Left ventricle myocardium inferior (tissue), 1 donor: Measurements from ENCODE around the gene KIAA0408. TPM values are rescaled to one million over a fixed set of nuclear protein-coding genes. Genes with fewer than 3 reads are reported as not detected.

Experiments
- DNase-seq: peaks from one replicate; pipeline ENCODE4 v3.0.0-alpha.2; 2020
- H3K27ac ChIP-seq: fragments of 200-600 bp; replicated peaks from 2 replicates; pipeline ENCODE4 v1.8.0; 2021
- H3K27me3 ChIP-seq: fragments of 200-600 bp; 2 replicates; pipeline ENCODE4 v1.8.0; 2021; ENCODE audit warnings: low read depth
- H3K36me3 ChIP-seq: fragments of 200-600 bp; 2 replicates; pipeline ENCODE4 v1.8.0; 2021
- H3K4me1 ChIP-seq: fragments of 200-600 bp; 2 replicates; pipeline ENCODE4 v1.8.0; 2021
- H3K4me3 ChIP-seq: fragments of 200-600 bp; 2 replicates; pipeline ENCODE4 v1.8.0; 2021; ENCODE audit warnings: mild to moderate bottlenecking, moderate library complexity
- H3K9me3 ChIP-seq: fragments of 200-600 bp; replicated peaks from 2 replicates; pipeline ENCODE4 v1.8.0; 2021
- intact Hi-C: fragments of 100-400 bp; cut with micrococcal nuclease; formaldehyde crosslinking; loops from one replicate; pipeline ENCODE4 v1.11.0; 2022
- long read RNA-seq: library from polyadenylated mRNA; unstranded; transcript quantifications from one replicate; pipeline ENCODE4 v2.0.0, GENCODE V29; 2021
- total RNA-seq: library from RNA; stranded (reverse); fragmentation: NEBNext Ultra II Directional; extraction: Animal tissue kit (Norgen Biotek cat#: 25700); gene quantifications from one replicate; pipeline ENCODE4 v1.2.1, GENCODE V29; 2021
- TF ChIP-seq, protein P1 (sequence below): fragments of 200-600 bp; IDR thresholded peaks from 2 replicates; pipeline ENCODE4 v1.8.0; 2021; ENCODE audit warnings: antibody characterized with exemption, mild to moderate bottlenecking, borderline replicate concordance
- donor health status: DM: no; HTN: yes; CAD: no; lungs with severe emphysema.

Gene KIAA0408
- total RNA-seq: 2.2 TPM
- long read RNA-seq: 0 reads

DNA sequence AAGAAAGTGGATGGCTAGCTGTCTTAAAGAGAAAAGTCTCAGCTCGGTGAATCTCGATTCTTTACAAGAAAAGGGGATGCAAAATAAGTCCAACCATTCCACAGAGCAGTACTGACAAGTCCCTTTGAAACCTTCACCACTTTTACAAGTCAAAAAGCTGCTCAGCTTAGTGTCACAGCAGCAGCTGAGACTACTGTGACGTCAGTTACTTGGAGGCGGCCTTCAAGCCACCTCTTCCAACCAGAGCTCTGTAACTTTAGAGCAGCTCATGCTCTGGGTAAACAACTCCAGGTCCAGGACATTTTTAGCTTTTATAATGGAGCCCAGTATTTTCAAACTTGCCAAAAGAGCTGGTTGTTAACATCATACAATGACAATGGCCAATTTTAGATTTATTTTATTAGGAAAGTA lies at the start of gene KIAA0408:
Gene KIAA0408, minus strand, starts transcription at position 159 of the 411 bp plus-strand sequence. CDS start 5,408 bp downstream, outside the sequence.
- peaks cover 6% of the 10 kb centered on the region for H3K4me1 ChIP-seq
- H3K27ac ChIP-seq: peak within 1 kb of the TSS; percentile 70
- H3K4me3 ChIP-seq: peak within 1 kb of the TSS; percentile 46
- no peaks in the 10 kb centered on the region for H3K27me3 ChIP-seq
- intact Hi-C loops: no loop called here
- H3K9me3 ChIP-seq: no peaks in the 10 kb centered on the region
- peak; percentile 47 for DNase-seq
- TF ChIP-seq, protein P1, sequence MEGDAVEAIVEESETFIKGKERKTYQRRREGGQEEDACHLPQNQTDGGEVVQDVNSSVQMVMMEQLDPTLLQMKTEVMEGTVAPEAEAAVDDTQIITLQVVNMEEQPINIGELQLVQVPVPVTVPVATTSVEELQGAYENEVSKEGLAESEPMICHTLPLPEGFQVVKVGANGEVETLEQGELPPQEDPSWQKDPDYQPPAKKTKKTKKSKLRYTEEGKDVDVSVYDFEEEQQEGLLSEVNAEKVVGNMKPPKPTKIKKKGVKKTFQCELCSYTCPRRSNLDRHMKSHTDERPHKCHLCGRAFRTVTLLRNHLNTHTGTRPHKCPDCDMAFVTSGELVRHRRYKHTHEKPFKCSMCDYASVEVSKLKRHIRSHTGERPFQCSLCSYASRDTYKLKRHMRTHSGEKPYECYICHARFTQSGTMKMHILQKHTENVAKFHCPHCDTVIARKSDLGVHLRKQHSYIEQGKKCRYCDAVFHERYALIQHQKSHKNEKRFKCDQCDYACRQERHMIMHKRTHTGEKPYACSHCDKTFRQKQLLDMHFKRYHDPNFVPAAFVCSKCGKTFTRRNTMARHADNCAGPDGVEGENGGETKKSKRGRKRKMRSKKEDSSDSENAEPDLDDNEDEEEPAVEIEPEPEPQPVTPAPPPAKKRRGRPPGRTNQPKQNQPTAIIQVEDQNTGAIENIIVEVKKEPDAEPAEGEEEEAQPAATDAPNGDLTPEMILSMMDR: no peak
- H3K36me3 ChIP-seq: no peaks in the 10 kb centered on the region

DNA sequence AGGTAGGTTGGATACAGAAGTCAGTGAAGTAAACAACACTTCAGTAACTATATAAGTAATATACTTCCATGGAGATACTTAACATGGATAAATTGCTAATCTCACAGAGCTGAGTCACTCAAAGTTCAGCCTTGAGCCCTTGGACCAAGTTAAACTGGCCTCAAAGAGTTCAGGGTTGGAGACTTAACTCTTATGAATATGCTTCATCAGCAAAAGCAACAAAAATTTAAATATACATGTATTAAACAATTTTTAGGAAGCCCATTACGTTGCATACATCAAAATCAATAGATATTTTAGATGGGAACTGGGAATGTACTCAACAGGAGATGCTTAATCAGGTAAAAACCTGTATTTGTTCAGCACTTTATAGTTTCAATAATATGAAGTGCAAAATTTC lies 47.7 kb upstream of the KIAA0408 start:
- H3K4me1 ChIP-seq: no peaks in the 10 kb centered on the region
- H3K4me3 ChIP-seq: no peak overlapping the region
- TF ChIP-seq, protein P1: no peak
- intact Hi-C loops: no loop called here
- DNase-seq: no peak
- peaks cover 5% of the 10 kb centered on the region for H3K27me3 ChIP-seq
- peaks cover 6% of the 10 kb centered on the region for H3K36me3 ChIP-seq
- no peak overlapping the region for H3K27ac ChIP-seq
- no peaks in the 10 kb centered on the region for H3K9me3 ChIP-seq

DNA sequence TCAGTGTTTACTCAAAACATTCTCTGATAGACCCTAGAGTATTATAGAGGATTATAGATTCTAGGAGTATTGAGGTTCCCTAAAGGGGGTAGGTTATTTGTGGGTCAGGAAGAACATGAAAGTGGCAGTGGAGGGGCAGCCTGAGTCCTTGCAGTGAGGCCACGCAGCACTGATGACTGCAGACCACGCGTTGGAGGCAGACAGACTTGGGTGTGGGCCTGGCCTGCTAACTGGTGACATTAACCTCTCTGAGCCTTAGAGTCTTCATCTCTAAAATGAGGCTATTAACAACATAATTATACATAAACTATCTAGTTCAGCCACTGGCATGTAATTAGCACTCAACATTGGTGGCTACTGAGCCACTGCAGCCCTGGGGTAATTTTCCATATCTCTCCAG lies 43.8 kb upstream of the KIAA0408 start:
- H3K27me3 ChIP-seq: no peaks in the 10 kb centered on the region
- H3K9me3 ChIP-seq: no peaks in the 10 kb centered on the region
- no peaks in the 10 kb centered on the region for H3K36me3 ChIP-seq
- no peak overlapping the region for H3K4me3 ChIP-seq
- DNase-seq: no peak
- no peak overlapping the region for H3K27ac ChIP-seq
- H3K4me1 ChIP-seq: no peaks in the 10 kb centered on the region
- TF ChIP-seq, protein P1: no peak
- intact Hi-C loops: no loop called here

DNA sequence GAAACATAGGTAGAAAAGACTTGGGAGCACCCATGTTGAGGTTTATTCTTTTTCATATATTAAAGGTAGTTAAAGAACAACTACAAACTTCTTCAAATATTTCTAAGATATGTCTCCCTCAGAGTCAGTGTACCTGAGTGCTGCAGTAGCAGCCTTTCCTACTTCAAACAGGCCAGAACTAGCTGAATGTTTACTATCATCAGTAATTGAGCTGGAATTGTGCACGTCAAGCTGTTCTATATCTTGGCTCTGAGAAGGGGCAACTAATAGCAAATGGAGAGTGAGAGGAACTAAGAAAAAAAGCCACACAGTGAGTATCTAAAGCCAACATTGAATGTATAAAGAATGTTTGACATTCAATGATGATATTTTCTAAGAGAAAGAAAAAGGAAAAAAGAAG lies 38.2 kb upstream of the KIAA0408 start:
- H3K36me3 ChIP-seq: no peaks in the 10 kb centered on the region
- TF ChIP-seq, protein P1: no peak
- no peaks in the 10 kb centered on the region for H3K27me3 ChIP-seq
- H3K27ac ChIP-seq: no peak overlapping the region
- H3K9me3 ChIP-seq: no peaks in the 10 kb centered on the region
- H3K4me1 ChIP-seq: no peaks in the 10 kb centered on the region
- no peak for DNase-seq
- intact Hi-C loops: no loop called here
- H3K4me3 ChIP-seq: no peak overlapping the region

DNA sequence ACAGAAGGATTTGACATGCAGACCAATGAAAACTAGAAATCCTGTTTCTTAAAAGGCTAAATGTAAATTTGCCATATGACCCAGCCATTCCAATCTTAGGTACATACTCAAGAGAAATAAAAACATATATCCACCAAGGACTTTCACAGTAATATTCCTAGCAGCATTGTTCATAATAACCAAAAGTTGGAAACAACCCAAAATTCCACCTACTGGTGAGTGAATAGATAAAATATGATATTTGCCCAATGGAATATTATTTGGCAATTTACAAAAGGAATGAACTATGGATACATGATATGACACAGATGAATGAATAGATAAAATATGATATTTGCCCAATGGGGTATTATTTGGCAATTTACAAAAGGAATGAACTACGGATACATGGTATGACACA lies 37.3 kb upstream of the KIAA0408 start:
- TF ChIP-seq, protein P1: no peak
- no peak for DNase-seq
- no peaks in the 10 kb centered on the region for H3K36me3 ChIP-seq
- H3K9me3 ChIP-seq: no peaks in the 10 kb centered on the region
- no peak overlapping the region for H3K4me3 ChIP-seq
- no peak overlapping the region for H3K27ac ChIP-seq
- intact Hi-C loops: no loop called here
- H3K4me1 ChIP-seq: no peaks in the 10 kb centered on the region
- no peaks in the 10 kb centered on the region for H3K27me3 ChIP-seq
